Kidney (tissue), 14 donors: ENCODE measurements around the gene PLCB4. TPM values are rescaled to one million over a fixed set of nuclear protein-coding genes. Genes with fewer than 3 reads are reported as not detected.
A peak's percentile ranks its signal among the peaks of the same experiment; 100 is the strongest.

Experiments
- DNase-seq, 5 donors: peaks; one replicate each; pipeline ENCODE4 v3.0.0-alpha.2; 2013 to 2020
- FAIRE-seq: peaks from 2 replicates; lab custom pipeline; 2012; peaks lifted over from hg19 to GRCh38; lab: Jason Lieb, UNC
- H3K27ac ChIP-seq, 2 donors: one replicate each; pipeline ENCODE4 v1.7.0; 2013; ENCODE audit warnings: low read depth in 2 of 2, low read length in 2 of 2, inconsistent platforms in 1 of 2
- H3K27me3 ChIP-seq: one replicate; pipeline ENCODE4 v1.7.1; 2013; ENCODE audit warnings: low read length, inconsistent platforms; ENCODE audit not compliant: control insufficient read depth, insufficient read depth
- H3K36me3 ChIP-seq, 3 donors: one replicate each; pipeline versions ENCODE4 v1.7.0 to v1.7.1; 2013; ENCODE audit warnings: low read length in 3 of 3, control low read depth in 1 of 3, inconsistent platforms in 1 of 3; ENCODE audit not compliant: insufficient read depth in 3 of 3, control insufficient read depth in 2 of 3
- H3K4me1 ChIP-seq, 3 donors: one replicate each; pipeline versions ENCODE4 v1.7.0 to v1.7.1; 2013; ENCODE audit warnings: low read length in 3 of 3, inconsistent platforms in 1 of 3, low read depth in 1 of 3; ENCODE audit not compliant: control insufficient read depth in 2 of 3, insufficient read depth in 2 of 3
- H3K4me3 ChIP-seq, 3 donors: one replicate each; pipeline versions ENCODE4 v1.7.0 to v1.8.1; 2013; ENCODE audit warnings: low read length in 3 of 3, control low read depth in 1 of 3, inconsistent platforms in 1 of 3
- H3K9ac ChIP-seq, 3 donors: one replicate each; pipeline versions ENCODE4 v1.7.0 to v1.7.1; 2013; ENCODE audit warnings: low read length in 3 of 3, control low read depth in 1 of 3, inconsistent platforms in 1 of 3
- H3K9me3 ChIP-seq, 3 donors: one replicate each; pipeline versions ENCODE4 v1.7.0 to v1.7.1; 2013; ENCODE audit warnings: low read length in 3 of 3, control low read depth in 1 of 3, inconsistent platforms in 1 of 3; ENCODE audit not compliant: control insufficient read depth in 2 of 3, insufficient read depth in 1 of 3
- CTCF ChIP-seq: IDR thresholded peaks from 3 replicates; pipeline ENCODE4 v1.5.1; 2012; ENCODE audit warnings: mild to moderate bottlenecking, moderate library complexity, borderline replicate concordance; ENCODE audit not compliant: insufficient read depth; ENCODE audit errors: extremely low read depth
- intact Hi-C: fragments of 100-400 bp; cut with DNase I; formaldehyde crosslinking; loops from one replicate; pipeline ENCODE4 v1.11.1; 2022
- polyA plus RNA-seq: library from polyadenylated mRNA; stranded (reverse); fragments of 350-450 nt; fragmentation: Illumina TruSeq; extraction: RNeasy Lipid Tissue Mini Kit (QIAGEN cat#74804); gene quantifications from one replicate; pipeline ENCODE4 v1.2.3, GENCODE V29; 2014; ENCODE audit warnings: low read depth, low replicate concordance; ENCODE audit not compliant: insufficient read depth
- total RNA-seq: library from RNA; stranded (reverse); fragmentation: NEBNext Ultra II Directional; extraction: Animal tissue kit (Norgen Biotek cat#: 25700); gene quantifications from one replicate; pipeline ENCODE4 v1.2.1, GENCODE V29; 2021
- donor health status: control.
- donor health status: control.
- donor health status: control.
- donor health status: control.
- donor health status: control.
- donor health status: DM: yes; HTN: yes; CAD: no.
- donor health status: Normal renal cell carcinoma (clear cell type).

PLCB4 gene
- total and polyA plus RNA-seq, 2 donors from 2014 or later = 2.8 to 17.7 TPM

DNA sequence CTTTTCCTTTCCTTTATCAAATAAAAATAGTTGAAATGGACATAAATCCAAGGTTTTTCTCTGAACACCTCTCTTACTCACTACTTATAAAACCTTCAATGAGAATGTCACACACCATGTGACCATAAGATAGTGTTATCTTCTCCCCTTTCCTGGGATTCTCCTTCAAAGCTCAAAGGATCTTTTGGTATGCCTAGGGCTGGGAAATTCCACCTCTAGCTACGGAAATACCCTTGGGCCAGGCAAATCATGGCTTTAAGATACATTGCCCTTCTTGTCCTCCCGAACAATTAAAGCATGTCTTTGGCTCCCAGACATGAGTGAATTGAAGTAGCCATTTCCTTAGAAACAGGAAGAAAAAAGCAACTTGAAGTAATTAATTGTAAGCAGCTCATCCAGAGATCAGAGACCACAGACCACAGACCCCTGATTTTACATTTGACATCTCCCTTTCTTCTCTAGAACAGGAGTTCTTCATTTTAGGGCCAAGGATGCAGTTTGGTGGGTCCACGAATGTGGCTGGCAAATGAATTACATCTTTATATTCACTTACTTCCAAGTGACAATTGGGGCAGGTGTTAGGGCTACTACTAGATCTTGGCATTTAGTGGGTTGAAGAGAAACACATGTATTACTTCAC, 4.1 kb downstream of the PLCB4 start:
- FAIRE-seq (no peak), DNase-seq (no peak)
- H3K27ac ChIP-seq = no peak overlapping the region

DNA sequence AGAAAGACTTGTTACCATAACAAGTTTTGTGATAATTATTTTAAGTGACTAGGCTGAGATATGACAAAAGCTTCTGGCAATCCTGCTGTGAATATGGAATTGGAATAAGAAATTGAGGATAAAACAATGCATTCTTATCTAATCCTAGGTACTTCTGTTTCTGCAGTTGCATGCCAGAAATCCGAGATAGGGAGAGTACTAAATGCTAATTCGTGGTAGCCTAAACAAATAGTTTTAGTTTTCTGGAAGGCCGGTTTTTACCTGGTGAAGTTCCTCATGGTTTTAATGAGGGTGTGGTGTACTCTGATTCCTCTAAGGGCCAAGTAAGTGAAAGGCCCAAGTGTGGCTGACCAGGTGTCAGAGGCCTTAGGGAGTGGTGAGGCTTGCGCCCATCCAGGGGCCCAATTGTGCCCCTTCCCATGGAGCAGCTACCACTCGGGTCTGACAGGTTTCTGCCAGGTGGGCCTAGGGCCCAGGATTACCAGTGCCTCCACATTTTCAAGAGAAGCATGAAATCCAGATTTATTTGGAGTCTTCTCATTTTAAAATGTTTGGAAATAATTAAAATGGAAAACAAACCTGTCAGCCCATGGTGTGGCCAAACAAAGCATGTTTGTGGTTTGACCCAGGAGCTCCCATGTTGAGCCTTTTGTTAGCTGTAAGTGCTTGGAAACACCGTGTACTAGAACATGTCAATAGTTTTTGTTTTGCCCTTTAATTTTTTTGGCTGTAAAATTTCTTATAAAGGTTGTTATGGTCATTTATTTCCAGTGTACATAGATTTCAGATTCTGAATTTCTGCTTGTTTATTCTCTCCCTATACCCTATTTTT, 6.6 kb downstream of the PLCB4 start:
- Histone ChIP-seq H3K4me1 (peaks cover 0 to 3% (median 2%) of the 10 kb centered on the region in 3 donors), H3K9me3 (no peaks in the 10 kb centered on the region), H3K9ac (no peak overlapping the region), H3K27ac (no peak overlapping the region), H3K4me3 (peak overlapping the region in 1 of 3 donors; percentile 8), H3K27me3 (no peaks in the 10 kb centered on the region), H3K36me3 (no peaks in the 10 kb centered on the region)
- no peak for TF ChIP-seq CTCF
- no peak for DNase-seq
- no peak for FAIRE-seq
- intact Hi-C loops = no loop called here

More for the DNA sequence above, 4.1 kb downstream of the PLCB4 start:
- H3K9me3 ChIP-seq = no peaks in the 10 kb centered on the region
- peaks cover 0 to 3% (median 2%) of the 10 kb centered on the region in 3 donors for H3K4me1 ChIP-seq
- H3K27me3 ChIP-seq = no peaks in the 10 kb centered on the region
- no peak overlapping the region for H3K9ac ChIP-seq
- H3K4me3 ChIP-seq = no peak overlapping the region
- TF ChIP-seq CTCF = no peak
- intact Hi-C loops = no loop called here
- no peaks in the 10 kb centered on the region for H3K36me3 ChIP-seq

DNA sequence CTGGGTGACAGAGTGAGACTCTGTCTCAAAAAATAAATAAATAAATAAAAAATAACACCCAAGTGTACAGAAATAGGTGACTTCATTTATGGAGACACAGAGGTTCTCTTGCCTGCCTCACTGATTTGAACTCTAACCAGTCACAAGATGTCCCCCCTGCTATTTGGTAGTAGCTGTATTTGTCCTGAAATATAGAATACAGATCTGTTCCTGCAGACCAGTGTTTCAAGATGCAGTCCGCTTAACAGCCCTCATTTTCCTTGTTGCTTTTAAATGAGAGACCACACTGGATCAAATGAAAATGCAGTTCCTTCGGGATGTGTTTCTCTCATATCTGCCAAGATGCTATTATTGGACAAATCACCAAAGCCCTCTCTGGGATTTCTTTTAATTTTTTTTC, 7.6 kb downstream of the PLCB4 start:
- Histone ChIP-seq H3K36me3 (no peaks in the 10 kb centered on the region), H3K9me3 (no peaks in the 10 kb centered on the region), H3K4me1 (peaks cover 0 to 3% (median 2%) of the 10 kb centered on the region in 3 donors), H3K27me3 (no peaks in the 10 kb centered on the region), H3K9ac (no peak overlapping the region), H3K4me3 (no peak overlapping the region), H3K27ac (no peak overlapping the region)
- FAIRE-seq (no peak), DNase-seq (no peak)
- intact Hi-C loops = no loop called here
- TF ChIP-seq CTCF = no peak
